HG03175 (cell line): ENCODE results near the gene ZNF646.

Source experiments
- ATAC-seq: cut with Tn5 transposase; IDR thresholded peaks from one replicate; pipeline ENCODE4 v1.9.1; 2021; ENCODE audit warnings: mild to moderate bottlenecking, moderate library complexity; ENCODE audit not compliant: unreplicated experiment

The ZNF646 gene

DNA sequence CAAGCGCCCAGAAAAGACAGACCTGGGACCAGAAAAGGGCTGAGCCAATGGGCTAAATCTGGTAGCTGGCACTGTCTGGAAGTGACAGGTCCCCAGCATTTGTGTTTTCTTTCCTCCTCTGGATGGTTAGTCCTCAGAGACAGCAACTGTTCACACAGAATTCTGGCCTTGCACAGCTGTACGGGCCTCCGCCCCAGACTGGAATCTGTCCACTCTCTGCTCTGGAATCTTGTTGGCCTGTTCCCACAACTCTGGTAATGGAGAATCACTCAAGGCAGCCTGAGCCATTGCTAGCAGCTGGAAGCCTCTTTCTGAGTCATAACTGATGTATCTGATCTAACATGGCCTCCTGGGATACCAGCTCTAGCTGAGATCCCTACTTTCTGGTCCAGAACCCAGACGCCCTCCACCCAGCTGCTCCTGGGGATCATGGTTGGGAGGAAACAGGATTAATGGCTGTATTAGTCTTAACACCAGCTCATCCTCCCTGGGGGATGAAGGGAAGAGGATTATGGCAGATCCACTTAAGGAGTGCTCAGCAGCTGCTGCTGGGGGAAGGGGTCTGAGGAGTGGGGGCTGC, 9.2 kb upstream of the ZNF646 start:
- no peak for ATAC-seq

DNA sequence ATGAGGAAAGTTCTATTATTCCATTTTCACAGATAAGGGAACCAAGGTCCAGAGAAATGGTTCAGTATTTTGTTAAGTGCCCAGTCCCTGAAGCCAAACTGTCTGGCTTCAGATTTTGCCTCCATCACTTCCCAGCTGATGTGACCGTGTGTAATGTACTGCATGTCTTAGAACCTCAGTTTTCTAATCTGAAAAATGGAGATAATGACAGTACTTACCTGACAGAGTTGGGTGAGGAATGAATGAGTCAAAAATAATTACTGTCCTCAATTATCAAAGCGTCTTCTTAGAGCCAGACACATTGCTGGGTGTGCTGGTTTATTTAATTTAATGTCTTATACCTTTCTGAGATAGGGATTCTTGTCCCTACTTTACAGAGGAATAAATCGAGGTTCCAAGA, 6.9 kb upstream of the ZNF646 start:
- ATAC-seq: no peak

DNA sequence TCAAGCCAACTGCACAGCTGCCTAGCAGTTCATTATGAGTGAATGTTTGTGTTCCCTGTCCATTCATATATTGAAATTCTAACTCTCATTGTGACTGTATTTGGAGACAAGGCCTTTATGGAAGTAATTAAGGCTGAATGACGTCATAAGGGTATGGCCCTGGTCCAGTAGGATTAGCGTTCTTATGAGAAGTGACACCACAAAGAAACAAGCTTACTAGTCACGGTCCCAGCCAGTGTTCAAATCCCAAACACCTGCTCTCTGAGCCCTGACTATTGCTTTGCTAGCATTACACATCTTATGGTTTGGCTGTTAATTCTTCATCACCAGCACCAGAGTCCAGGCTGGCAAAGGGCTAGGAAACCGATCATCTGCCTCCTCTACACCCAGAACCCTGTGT, 2.4 kb upstream of the ZNF646 start:
- no peak for ATAC-seq

DNA sequence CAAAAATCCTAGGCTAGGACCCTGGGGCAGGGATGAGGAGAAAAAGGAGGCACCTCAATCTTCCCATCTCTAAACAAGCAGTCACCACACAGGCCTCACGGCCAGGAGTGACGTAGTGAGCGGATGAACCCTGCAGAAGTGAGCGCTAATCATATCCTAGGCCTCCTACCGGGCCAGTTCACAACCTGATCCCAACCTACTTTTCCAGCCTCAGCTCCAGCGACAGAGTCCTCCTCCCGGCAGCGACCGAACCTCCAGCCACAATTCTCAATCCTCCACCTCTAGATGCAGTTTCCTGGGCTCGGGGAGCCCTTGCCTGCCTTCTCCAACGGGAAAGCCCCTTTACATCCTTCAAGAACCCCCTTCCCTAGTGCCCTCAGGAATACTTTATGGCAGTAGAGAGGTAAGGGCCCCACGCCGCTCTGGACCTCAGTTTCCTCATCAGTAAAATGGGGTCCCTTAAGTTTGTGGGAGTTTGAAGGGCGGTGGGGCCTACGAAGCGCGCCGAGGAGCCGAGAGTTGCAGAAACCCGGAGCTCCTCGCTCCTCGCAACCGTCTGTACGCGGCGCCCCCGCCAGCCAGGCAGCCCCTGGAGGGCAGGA, 1.6 kb upstream of the ZNF646 start:
- peak; percentile 3 for ATAC-seq

DNA sequence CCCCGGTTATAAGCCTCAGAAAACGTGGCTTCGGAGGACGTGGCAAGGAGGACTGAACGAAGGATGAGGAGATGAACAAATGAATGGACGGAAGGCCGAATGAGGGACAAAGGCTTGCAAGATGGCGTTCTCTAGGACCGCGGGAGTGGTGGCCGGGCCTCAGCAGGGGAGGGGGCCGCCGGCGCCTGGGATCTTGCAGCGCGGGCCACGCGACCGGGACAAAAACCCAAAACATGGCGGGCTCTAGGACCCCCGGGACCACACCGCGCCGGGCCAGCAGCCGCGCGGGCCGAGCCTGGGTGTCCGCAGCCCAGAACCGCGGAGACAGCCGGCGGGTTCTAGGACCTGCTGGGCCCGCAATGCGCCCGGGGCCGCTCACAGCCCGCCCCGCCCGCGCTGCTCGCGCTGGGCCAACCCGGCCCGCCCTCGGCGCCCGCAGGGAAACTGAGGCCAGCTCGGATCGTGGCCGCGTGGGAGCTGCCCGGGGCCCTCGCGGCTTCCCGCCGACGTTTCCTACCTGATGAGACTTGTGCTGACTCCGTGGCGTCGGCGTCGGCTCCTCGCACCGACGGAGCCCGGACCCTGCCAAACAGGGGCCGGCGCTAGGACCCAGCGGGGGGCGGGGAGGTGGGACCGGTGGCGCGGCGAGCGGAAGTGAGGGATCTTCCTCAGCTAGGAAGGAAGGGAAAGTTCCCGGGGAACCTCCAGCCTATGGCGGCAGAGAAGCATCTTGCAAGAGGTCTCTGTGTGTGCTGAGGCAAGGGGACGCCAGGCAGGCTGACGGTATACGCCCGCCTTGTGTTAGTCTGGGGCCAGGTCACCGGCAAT, 866 bp upstream of the ZNF646 start:
- ATAC-seq: peak; percentile 56

DNA sequence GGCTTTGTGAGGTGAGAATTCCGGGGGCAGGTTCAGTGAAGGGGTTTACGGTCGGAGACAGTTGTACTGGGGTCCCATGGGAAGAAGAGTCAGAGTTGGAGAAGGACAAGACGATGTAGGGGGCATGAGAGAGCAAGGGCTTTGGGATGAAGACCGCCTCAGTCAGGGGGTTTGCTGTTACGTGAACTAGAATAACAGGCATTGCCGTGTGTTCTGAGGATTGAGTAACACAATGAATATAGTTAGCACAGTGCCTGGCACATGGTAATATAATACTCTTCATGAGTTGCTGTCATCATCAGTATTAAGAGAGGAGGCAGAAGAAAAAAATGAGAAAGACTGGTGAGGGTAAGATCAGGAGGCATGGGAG, 577 bp downstream of the ZNF646 start:
- no peak for ATAC-seq

DNA sequence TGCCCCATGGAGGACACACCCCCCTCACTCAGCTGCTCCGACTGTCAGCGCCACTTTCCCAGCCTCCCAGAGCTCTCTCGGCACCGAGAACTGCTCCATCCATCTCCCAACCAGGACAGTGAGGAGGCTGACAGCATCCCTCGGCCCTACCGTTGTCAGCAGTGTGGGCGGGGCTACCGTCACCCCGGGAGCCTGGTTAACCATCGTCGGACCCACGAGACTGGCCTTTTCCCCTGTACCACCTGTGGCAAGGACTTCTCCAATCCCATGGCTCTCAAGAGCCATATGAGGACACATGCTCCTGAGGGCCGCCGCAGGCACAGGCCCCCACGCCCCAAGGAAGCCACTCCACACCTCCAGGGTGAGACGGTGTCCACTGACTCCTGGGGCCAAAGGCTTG, 2.1 kb downstream of the ZNF646 start:
- no peak for ATAC-seq

DNA sequence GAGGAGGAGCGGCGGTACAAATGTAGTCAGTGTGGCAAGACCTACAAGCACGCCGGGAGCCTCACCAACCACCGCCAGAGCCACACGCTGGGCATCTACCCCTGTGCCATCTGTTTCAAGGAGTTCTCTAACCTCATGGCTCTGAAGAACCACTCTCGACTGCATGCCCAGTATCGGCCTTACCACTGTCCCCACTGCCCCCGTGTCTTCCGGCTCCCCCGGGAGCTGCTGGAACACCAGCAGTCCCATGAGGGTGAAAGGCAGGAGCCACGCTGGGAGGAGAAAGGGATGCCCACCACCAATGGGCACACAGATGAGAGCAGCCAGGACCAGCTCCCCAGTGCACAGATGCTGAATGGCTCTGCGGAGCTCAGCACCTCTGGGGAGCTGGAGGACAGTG, 2.8 kb downstream of the ZNF646 start:
- no peak for ATAC-seq

DNA sequence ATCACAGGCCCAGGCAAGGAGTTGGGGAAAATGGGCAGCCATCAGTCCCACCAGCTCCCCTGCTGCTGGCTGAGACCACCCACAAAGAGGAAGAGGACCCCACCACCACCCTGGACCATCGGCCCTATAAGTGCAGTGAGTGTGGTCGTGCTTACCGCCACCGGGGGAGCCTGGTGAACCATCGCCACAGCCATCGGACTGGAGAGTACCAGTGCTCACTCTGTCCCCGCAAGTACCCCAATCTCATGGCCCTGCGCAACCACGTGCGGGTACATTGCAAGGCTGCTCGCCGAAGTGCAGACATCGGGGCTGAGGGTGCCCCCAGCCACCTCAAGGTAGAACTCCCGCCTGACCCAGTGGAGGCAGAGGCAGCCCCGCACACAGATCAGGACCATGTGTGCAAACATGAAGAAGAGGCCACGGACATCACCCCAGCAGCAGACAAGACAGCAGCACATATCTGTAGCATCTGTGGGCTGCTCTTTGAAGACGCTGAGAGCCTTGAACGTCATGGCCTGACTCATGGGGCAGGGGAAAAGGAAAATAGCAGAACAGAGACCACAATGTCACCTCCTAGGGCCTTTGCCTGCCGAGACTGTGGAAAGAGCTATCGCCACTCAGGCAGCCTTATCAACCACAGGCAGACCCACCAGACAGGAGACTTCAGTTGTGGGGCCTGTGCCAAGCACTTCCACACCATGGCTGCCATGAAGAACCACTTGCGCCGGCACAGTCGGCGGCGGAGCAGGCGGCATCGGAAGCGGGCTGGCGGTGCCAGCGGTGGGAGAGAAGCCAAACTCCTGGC, 3.6 kb downstream of the ZNF646 start:
- no peak for ATAC-seq

DNA sequence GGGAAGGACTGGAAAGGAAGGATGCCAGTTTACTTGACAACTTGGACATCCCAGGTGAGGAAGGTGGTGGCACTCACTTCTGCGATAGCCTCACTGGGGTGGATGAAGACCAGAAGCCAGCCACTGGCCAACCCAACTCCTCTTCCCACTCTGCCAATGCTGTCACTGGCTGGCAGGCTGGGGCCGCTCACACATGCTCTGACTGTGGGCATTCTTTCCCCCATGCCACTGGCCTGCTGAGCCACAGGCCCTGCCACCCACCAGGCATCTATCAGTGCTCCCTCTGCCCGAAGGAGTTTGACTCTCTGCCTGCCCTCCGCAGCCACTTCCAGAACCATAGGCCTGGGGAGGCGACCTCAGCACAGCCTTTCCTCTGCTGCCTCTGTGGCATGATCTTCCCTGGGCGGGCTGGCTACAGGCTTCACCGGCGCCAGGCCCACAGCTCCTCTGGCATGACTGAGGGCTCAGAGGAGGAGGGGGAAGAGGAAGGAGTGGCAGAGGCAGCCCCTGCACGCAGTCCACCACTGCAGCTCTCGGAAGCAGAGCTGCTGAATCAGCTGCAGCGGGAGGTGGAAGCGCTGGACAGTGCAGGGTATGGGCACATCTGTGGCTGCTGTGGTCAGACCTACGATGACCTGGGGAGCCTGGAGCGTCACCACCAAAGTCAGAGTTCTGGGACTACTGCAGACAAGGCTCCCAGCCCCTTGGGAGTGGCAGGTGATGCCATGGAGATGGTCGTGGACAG, 4.5 kb downstream of the ZNF646 start:
- ATAC-seq: no peak

DNA sequence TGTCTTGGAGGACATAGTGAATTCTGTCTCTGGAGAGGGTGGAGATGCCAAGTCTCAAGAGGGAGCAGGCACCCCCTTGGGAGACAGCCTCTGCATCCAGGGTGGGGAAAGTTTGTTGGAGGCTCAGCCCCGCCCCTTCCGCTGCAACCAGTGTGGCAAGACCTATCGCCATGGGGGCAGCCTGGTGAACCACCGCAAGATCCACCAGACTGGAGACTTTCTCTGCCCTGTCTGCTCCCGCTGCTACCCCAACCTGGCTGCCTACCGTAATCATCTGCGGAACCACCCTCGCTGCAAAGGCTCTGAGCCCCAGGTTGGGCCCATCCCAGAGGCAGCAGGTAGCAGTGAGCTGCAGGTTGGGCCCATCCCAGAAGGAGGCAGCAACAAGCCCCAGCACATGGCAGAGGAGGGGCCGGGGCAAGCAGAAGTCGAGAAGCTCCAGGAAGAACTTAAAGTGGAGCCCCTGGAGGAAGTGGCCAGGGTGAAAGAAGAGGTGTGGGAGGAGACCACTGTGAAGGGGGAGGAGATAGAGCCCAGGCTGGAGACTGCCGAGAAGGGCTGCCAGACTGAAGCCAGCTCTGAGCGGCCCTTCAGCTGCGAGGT, 5.2 kb downstream of the ZNF646 start:
- ATAC-seq: no peak

DNA sequence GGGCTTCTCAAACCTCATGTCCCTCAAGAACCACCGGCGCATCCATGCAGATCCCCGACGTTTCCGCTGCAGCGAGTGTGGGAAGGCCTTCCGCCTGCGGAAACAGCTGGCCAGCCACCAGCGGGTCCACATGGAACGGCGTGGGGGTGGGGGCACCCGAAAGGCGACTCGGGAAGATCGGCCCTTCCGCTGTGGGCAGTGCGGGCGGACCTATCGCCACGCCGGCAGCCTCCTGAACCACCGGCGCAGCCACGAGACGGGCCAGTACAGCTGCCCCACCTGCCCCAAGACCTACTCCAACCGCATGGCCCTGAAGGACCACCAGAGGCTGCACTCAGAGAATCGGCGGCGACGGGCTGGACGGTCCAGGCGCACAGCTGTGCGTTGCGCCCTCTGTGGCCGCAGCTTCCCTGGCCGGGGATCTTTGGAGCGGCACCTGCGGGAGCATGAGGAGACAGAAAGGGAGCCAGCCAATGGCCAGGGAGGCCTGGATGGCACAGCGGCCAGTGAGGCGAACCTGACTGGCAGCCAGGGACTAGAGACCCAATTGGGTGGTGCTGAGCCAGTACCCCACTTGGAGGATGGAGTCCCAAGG, 5.9 kb downstream of the ZNF646 start:
- ATAC-seq: no peak

DNA sequence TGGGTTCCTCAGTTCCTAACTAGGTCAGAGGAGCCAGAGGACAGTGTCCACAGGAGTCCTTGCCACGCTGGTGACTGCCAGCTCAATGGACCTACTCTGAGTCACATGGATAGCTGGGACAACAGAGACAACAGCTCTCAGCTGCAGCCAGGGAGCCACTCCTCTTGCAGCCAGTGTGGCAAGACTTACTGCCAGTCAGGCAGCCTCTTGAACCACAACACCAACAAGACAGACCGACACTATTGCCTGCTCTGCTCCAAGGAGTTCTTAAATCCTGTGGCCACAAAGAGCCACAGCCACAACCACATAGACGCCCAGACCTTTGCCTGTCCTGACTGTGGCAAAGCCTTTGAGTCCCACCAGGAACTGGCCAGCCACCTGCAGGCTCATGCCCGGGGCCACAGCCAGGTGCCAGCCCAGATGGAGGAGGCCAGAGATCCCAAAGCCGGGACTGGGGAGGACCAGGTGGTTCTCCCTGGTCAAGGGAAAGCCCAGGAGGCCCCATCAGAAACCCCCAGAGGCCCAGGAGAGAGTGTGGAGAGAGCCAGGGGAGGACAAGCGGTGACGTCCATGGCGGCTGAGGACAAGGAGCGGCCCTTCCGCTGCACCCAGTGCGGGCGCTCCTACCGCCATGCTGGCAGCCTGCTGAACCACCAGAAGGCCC, 6.7 kb downstream of the ZNF646 start:
- no peak for ATAC-seq

DNA sequence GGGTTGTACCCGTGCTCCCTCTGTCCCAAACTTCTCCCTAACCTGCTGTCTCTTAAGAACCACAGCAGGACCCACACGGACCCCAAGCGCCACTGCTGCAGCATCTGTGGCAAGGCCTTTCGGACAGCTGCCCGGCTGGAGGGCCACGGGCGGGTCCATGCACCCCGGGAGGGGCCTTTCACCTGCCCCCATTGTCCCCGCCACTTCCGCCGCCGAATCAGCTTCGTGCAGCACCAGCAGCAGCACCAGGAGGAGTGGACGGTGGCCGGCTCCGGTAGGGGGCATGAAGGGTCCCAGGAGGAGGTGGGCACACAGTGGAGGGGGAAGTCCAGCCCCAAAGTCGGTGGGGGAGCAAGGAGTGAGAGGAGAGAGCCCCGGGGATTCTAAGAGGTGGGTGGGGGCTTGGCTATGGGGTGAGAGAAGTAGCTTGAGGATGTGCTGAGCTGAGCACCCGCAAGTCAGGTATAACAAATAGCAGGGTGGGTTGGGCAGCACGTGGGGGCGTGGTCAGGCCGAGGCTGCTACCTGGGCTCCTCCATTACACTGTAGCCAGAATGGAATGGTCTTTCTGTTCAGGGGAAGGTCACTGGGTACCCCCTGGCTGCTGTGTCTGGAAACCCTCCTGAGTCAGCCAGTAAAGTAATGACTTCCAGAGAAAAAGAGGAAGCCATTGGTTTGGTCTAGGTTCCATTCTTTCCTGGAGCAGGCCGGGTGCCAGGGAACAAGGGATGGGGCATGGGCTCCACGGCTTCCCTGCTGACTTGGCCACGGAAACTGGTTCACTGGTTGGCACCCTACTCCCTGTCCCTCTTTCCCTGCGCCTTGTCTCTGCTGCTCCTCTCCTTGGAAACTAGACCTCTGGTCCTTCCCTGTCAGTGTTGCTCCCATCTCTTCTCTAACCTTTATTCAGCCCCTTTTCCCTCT, 7.5 kb downstream of the ZNF646 start:
- no peak for ATAC-seq

DNA sequence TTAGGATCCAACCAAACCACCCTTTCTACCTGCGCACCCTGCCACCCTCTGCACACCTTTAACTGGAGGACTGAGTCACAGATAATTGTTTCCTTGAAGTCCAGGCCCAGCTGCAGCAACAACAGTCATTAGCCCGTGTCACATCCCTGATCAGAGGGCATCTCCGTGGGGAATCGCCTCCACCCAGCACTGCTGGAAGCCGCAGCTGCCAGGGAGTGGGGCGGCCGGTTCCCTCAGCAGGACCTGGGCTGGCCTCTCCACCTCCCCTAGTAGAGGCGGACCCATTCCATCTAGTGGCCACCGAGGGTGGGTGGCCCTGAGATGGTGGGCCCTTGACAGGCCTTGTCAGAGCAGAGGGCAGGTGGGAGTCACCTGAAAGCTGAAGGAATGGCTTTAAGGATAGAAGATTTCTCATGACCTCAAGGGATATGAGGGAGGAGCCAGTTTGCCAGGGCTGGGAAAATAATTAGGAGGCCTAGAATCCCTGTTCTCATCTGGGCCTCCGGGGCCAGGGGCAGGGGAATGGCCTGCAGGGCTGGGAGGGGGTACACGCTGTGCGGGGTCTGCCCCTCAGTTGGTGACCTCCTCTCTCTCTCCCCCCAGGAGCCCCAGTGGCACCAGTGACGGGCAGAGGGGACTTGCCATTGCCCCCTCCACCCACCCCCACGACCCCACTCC, 8.3 kb downstream of the ZNF646 start:
- ATAC-seq: no peak

DNA sequence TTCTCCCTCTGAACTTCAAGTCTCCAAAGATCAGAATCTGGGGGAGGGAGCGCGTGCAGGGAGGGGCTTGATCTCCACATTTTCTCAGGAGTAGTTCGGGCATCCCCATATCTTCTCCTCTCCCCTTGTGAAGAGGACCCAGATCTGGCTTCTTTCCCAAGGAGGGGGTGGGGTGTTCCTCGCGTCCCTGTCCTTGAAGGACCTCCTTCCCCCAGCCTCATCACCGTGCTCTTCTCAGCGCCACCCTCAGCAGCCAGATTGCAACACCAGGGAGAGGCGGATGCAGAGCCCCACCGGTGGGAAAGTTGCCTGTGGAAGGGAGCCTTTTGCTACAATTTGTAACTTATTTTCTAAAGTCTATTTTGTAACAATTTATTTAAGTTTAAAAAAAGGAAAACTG, 8.9 kb downstream of the ZNF646 start:
- no peak for ATAC-seq

DNA sequence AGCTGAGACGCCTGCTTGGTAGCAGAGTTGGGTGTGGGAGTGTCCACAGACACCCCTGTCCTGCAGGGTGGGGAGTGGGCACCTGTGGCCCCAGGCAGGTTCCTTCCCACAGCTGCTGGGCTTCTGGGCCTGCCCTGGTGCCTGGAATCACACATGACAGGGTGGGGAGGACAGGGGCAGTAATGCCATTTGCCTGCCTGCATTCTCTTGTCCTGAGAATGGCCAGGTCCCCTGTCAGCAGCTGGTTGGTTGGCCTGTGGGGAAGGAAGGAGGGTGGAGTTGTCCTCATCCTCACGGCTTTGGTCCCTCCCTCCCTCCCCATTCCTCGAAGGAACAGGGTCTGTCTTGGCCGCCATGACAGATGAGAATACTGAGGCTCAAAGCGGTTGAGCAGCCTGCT, 9.3 kb downstream of the ZNF646 start:
- no peak for ATAC-seq

DNA sequence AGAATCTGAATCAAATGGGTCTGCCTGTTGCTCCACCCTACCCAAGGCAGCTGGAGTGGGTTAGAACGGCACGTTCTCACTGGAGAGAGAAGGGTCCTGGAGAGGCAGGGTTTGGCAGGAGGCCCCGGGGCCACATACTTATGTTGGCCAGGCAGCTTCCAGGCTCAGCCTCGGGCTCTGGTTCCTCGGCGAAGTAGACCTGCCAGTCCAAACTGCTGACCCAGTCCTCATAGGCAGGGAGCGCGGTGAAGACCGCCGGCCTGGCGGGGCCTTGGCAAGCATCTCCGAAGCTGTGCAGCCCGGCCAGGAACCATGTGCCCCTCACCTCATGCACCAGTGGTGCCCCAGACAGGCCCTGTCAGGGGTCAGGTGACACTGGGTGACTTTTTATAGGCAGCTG, 9.8 kb downstream of the ZNF646 start:
- no peak for ATAC-seq
